Ovary (tissue), 3 donors: ENCODE data around the gene GNL2.

Experiments
- CTCF ChIP-seq, 3 donors: fragments of 450-650 bp in 2 of 3; fragments of 200-600 bp in 1 of 3; IDR thresholded peaks; one replicate each; pipeline versions ENCODE4 v1.5.1 to v1.8.0; 2016 to 2022; ENCODE audit warnings: antibody characterized with exemption in 3 of 3, mild to moderate bottlenecking in 1 of 3
- EP300 ChIP-seq: sonication (generic); formaldehyde crosslinking; IDR thresholded peaks from one replicate; pipeline ENCODE4 v1.6.1; 2017; ENCODE audit warnings: antibody characterized with exemption
- POLR2A ChIP-seq: fragments of 450-650 bp; IDR thresholded peaks from one replicate; pipeline ENCODE4 v1.6.1; 2017; ENCODE audit warnings: antibody characterized with exemption, mild to moderate bottlenecking, moderate library complexity
- donor health status: DM: no; HTN: no; CAD: no.

GRCh38 chr1:37557402-37557801 is 38.3 kb downstream of the GNL2 start:
- TF ChIP-seq CTCF (IDR thresholded peaks at IDR 0.05) (no peak), POLR2A (no peak), EP300 (no peak)
